ENCODE data around the gene GRM4.

GRCh38 chr6:34128045-34128444 is 17.8 kb downstream of the GRM4 start:
- TF ChIP-seq CTCF (conservative IDR thresholded peaks at IDR 0.05; ENCODE audit: low read depth, low read length) (no peak), EZH2 (IDR thresholded peaks at IDR 0.05; ENCODE audit: borderline replicate concordance, low read depth, low read length, poor library complexity, severe bottlenecking) (no peak)
